Mesendoderm (in vitro differentiated cells): ENCODE measurements around the gene HDGFL1.

Experiments
- DNase-seq: peaks from one replicate; pipeline ENCODE4 v3.0.0; 2013
- H2AK5ac ChIP-seq: 2 replicates; pipeline ENCODE4 v1.6.1; 2013; ENCODE audit warnings: low read length, inconsistent platforms
- H2BK120ac ChIP-seq: 2 replicates; pipeline ENCODE4 v1.6.1; 2013; ENCODE audit warnings: low read depth, mild to moderate bottlenecking, low read length, moderate library complexity, mixed read lengths
- H2BK15ac ChIP-seq: replicated peaks from 2 replicates; pipeline ENCODE4 v1.6.1; 2013; ENCODE audit warnings: low read depth, mild to moderate bottlenecking, moderate library complexity
- H2BK5ac ChIP-seq: 2 replicates; pipeline ENCODE4 v1.6.1; 2013; ENCODE audit warnings: low read length, inconsistent platforms
- H3K18ac ChIP-seq: 2 replicates; pipeline ENCODE4 v1.6.1; 2013; ENCODE audit warnings: mild to moderate bottlenecking, low read length, mixed read lengths
- H3K23ac ChIP-seq: one replicate; pipeline ENCODE4 v1.6.1; 2013; ENCODE audit warnings: low read length
- H3K27ac ChIP-seq: 2 replicates; pipeline ENCODE4 v1.5.1; 2013; ENCODE audit warnings: low read depth, mild to moderate bottlenecking, inconsistent platforms, low read length, moderate library complexity
- H3K27me3 ChIP-seq: 2 replicates; pipeline ENCODE4 v1.6.1; 2013; ENCODE audit warnings: low read length, control low read depth, mild to moderate bottlenecking, inconsistent platforms; ENCODE audit not compliant: insufficient read depth, poor library complexity
- H3K36me3 ChIP-seq: 2 replicates; pipeline ENCODE4 v1.6.1; 2013; ENCODE audit warnings: low read length, inconsistent platforms; ENCODE audit not compliant: control insufficient read depth, insufficient read depth
- H3K4ac ChIP-seq: one replicate; pipeline ENCODE4 v1.6.1; 2013; ENCODE audit warnings: low read depth, mild to moderate bottlenecking, low read length, moderate library complexity
- H3K4me1 ChIP-seq: 2 replicates; pipeline ENCODE4 v1.6.1; 2013; ENCODE audit warnings: low read depth, low read length, inconsistent platforms; ENCODE audit not compliant: control insufficient read depth
- H3K4me2 ChIP-seq: 2 replicates; pipeline ENCODE4 v1.6.1; 2013; ENCODE audit warnings: low read length
- H3K4me3 ChIP-seq: 2 replicates; pipeline ENCODE4 v1.5.1; 2013; ENCODE audit warnings: mild to moderate bottlenecking, low read length
- H3K56ac ChIP-seq: one replicate; pipeline ENCODE4 v1.6.1; 2013; ENCODE audit warnings: low read length
- H3K79me1 ChIP-seq: 2 replicates; pipeline ENCODE4 v1.6.1; 2013; ENCODE audit warnings: low read length, inconsistent platforms
- H3K79me2 ChIP-seq: 2 replicates; pipeline ENCODE4 v1.6.1; 2013; ENCODE audit warnings: mild to moderate bottlenecking, low read length; ENCODE audit not compliant: control insufficient read depth, insufficient read depth
- H3K9ac ChIP-seq: 2 replicates; pipeline ENCODE4 v1.6.1; 2013; ENCODE audit warnings: low read length, inconsistent platforms
- H4K5ac ChIP-seq: one replicate; pipeline ENCODE4 v1.6.1; 2013; ENCODE audit warnings: low read length
- H4K8ac ChIP-seq: one replicate; pipeline ENCODE4 v1.6.1; 2013; ENCODE audit warnings: low read depth, mild to moderate bottlenecking, control low read depth, low read length, moderate library complexity
- WGBS: extraction: QIAGEN DNeasy Blood & Tissue Kit; methylation state at CpG from one replicate; pipeline ENCODE4 v1.1.7; 2013; ENCODE audit warnings: low lambda C conversion rate, missing lambda C conversion rate; ENCODE audit not compliant: insufficient coverage; ENCODE audit errors: extremely low coverage; 5-methylcytosine and 5-hydroxymethylcytosine counted together

The HDGFL1 gene

DNA sequence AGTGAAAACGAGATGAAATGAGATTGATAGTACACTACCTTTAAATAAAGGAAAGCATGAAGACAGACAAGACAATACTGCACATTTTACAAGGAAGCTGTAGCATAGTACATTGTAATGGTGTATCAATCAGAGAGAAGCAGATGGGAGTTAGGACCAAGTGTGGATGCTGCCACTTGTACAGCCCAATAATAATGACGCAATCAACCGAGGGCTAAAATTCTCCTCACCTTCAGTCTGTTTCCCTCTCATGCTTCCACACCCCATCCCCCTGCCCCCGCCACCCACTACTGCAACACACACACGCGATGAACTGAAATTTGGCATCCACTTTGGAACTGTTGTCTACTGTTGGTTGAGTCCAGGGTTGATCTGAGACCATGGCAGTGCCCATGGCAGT is 12.4 kb upstream of the HDGFL1 start:
- H3K27me3 ChIP-seq: no peaks in the 10 kb centered on the region
- no peak for DNase-seq
- H3K56ac ChIP-seq: no peak overlapping the region
- H3K4me3 ChIP-seq: no peak overlapping the region
- H3K18ac ChIP-seq: peak overlapping the region; percentile 51
- WGBS: no CpG with 5 or more reads among the region's 6 CpGs
- no peak overlapping the region for H3K4ac ChIP-seq
- no peaks in the 10 kb centered on the region for H3K4me1 ChIP-seq
- no peaks in the 10 kb centered on the region for H3K79me1 ChIP-seq
- no peak overlapping the region for H2AK5ac ChIP-seq
- H4K8ac ChIP-seq: no peak overlapping the region
- no peak overlapping the region for H3K27ac ChIP-seq
- H3K79me2 ChIP-seq: no peaks in the 10 kb centered on the region
- no peak overlapping the region for H2BK120ac ChIP-seq
- no peaks in the 10 kb centered on the region for H3K36me3 ChIP-seq
- H4K5ac ChIP-seq: no peak overlapping the region
- H3K4me2 ChIP-seq: no peak overlapping the region
- no peak overlapping the region for H3K9ac ChIP-seq
- H2BK5ac ChIP-seq: no peak overlapping the region
- no peak overlapping the region for H2BK15ac ChIP-seq
- H3K23ac ChIP-seq: no peak overlapping the region

GRCh38 chr6:22558288-22558882 is 11.0 kb upstream of the HDGFL1 start:
- H3K27ac ChIP-seq: no peak overlapping the region
- no peaks in the 10 kb centered on the region for H3K79me2 ChIP-seq
- no peak overlapping the region for H3K18ac ChIP-seq
- H4K5ac ChIP-seq: no peak overlapping the region
- no peaks in the 10 kb centered on the region for H3K4me1 ChIP-seq
- H3K27me3 ChIP-seq: no peaks in the 10 kb centered on the region
- H3K4me3 ChIP-seq: no peak overlapping the region
- no peak overlapping the region for H2BK5ac ChIP-seq
- H2BK120ac ChIP-seq: no peak overlapping the region
- H3K56ac ChIP-seq: no peak overlapping the region
- no peak overlapping the region for H3K4ac ChIP-seq
- H2AK5ac ChIP-seq: no peak overlapping the region
- H3K79me1 ChIP-seq: no peaks in the 10 kb centered on the region
- H4K8ac ChIP-seq: no peak overlapping the region
- WGBS: no CpG with 5 or more reads among the region's 1 CpG
- H2BK15ac ChIP-seq: no peak overlapping the region
- DNase-seq: no peak
- H3K4me2 ChIP-seq: no peak overlapping the region
- H3K9ac ChIP-seq: no peak overlapping the region
- H3K23ac ChIP-seq: no peak overlapping the region
- no peaks in the 10 kb centered on the region for H3K36me3 ChIP-seq

GRCh38 chr6:22568854-22569253 is 512 bp upstream of the HDGFL1 start:
- H2BK5ac ChIP-seq: no peak overlapping the region
- no peak overlapping the region for H4K5ac ChIP-seq
- H2BK15ac ChIP-seq: no peak overlapping the region
- no peaks in the 10 kb centered on the region for H3K79me1 ChIP-seq
- no peak overlapping the region for H3K18ac ChIP-seq
- no peaks in the 10 kb centered on the region for H3K27me3 ChIP-seq
- H4K8ac ChIP-seq: no peak overlapping the region
- no CpG with 5 or more reads among the region's 6 CpGs for WGBS
- H2BK120ac ChIP-seq: no peak overlapping the region
- no peak overlapping the region for H3K4me2 ChIP-seq
- no peak overlapping the region for H3K4ac ChIP-seq
- H3K27ac ChIP-seq: no peak overlapping the region
- H3K56ac ChIP-seq: no peak overlapping the region
- H3K79me2 ChIP-seq: no peaks in the 10 kb centered on the region
- no peak overlapping the region for H3K4me3 ChIP-seq
- no peaks in the 10 kb centered on the region for H3K36me3 ChIP-seq
- no peak overlapping the region for H2AK5ac ChIP-seq
- H3K23ac ChIP-seq: no peak overlapping the region
- no peak overlapping the region for H3K9ac ChIP-seq
- DNase-seq: no peak
- no peaks in the 10 kb centered on the region for H3K4me1 ChIP-seq

GRCh38 chr6:22570185-22570551 is 802 bp downstream of the HDGFL1 start:
- no peak overlapping the region for H3K4me2 ChIP-seq
- H3K36me3 ChIP-seq: no peaks in the 10 kb centered on the region
- H2BK120ac ChIP-seq: no peak overlapping the region
- H3K27me3 ChIP-seq: no peaks in the 10 kb centered on the region
- H3K27ac ChIP-seq: no peak overlapping the region
- DNase-seq: no peak
- H2BK15ac ChIP-seq: no peak overlapping the region
- no peaks in the 10 kb centered on the region for H3K4me1 ChIP-seq
- no peak overlapping the region for H2AK5ac ChIP-seq
- no peaks in the 10 kb centered on the region for H3K79me2 ChIP-seq
- no peak overlapping the region for H3K18ac ChIP-seq
- H3K56ac ChIP-seq: no peak overlapping the region
- no peak overlapping the region for H4K8ac ChIP-seq
- H3K4me3 ChIP-seq: no peak overlapping the region
- H3K23ac ChIP-seq: no peak overlapping the region
- no peak overlapping the region for H2BK5ac ChIP-seq
- no peak overlapping the region for H3K9ac ChIP-seq
- H3K4ac ChIP-seq: no peak overlapping the region
- no peak overlapping the region for H4K5ac ChIP-seq
- no CpG with 5 or more reads among the region's 26 CpGs for WGBS
- H3K79me1 ChIP-seq: no peaks in the 10 kb centered on the region

DNA sequence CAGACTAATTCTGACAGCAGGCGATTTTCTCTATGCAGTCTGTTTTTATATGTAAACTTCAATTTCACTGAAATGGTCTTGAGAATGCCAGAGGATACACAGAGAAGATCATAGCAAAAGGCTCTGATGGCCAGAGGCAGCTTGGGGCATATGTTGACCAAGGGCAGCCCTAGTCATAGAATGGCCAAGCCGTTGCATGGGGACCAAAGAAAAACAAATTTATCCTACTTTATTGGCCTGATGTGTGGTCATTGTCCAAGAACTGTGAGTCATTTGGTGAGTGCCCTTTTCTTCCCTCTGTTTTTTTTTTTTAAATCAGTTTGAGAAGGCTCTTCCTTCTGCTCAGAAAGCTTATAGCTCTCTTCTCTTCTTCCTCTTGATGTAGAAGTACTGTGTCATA is 5.8 kb downstream of the HDGFL1 start:
- Histone ChIP-seq H4K8ac (no peak overlapping the region), H3K79me1 (no peaks in the 10 kb centered on the region), H2BK15ac (no peak overlapping the region), H3K4me3 (no peak overlapping the region), H3K27me3 (no peaks in the 10 kb centered on the region), H2BK120ac (no peak overlapping the region), H3K56ac (no peak overlapping the region), H3K4me1 (no peaks in the 10 kb centered on the region), H3K18ac (no peak overlapping the region), H3K27ac (no peak overlapping the region), H3K9ac (no peak overlapping the region), H3K4me2 (no peak overlapping the region), H2BK5ac (no peak overlapping the region), H3K23ac (no peak overlapping the region), H4K5ac (no peak overlapping the region), H2AK5ac (no peak overlapping the region), H3K79me2 (no peaks in the 10 kb centered on the region), H3K4ac (no peak overlapping the region), H3K36me3 (no peaks in the 10 kb centered on the region)
- no peak for DNase-seq
- no CpG with 5 or more reads among the region's 2 CpGs for WGBS

- Histone ChIP-seq H3K4me3 (no peak overlapping the region), H3K4me1 (no peaks in the 10 kb centered on the region), H2BK5ac (no peak overlapping the region), H3K27ac (no peak overlapping the region), H2BK15ac (no peak overlapping the region), H4K5ac (no peak overlapping the region), H2BK120ac (no peak overlapping the region), H4K8ac (no peak overlapping the region), H3K79me2 (no peaks in the 10 kb centered on the region), H3K4me2 (no peak overlapping the region), H3K36me3 (no peaks in the 10 kb centered on the region), H3K4ac (no peak overlapping the region), H3K27me3 (no peaks in the 10 kb centered on the region), H3K23ac (no peak overlapping the region), H3K9ac (no peak overlapping the region), H3K56ac (no peak overlapping the region), H3K18ac (no peak overlapping the region), H3K79me1 (no peaks in the 10 kb centered on the region), H2AK5ac (no peak overlapping the region)
- WGBS: no CpG with 5 or more reads among the region's 5 CpGs
- DNase-seq: no peak
Observed at GRCh38 chr6:22579439-22579838, 10.1 kb downstream of the HDGFL1 start.
